K562 (cell line): ENCODE data around the gene BMP6. TPM values are rescaled to one million over a fixed set of nuclear protein-coding genes. Genes with fewer than 3 reads are reported as not detected.

ENCODE experiments used
- ATAC-seq: fragments of 200-7000 bp; cut with Tn5 transposase; 3 replicates; pipeline ENCODE4 v1.9.1; 2020; ENCODE audit warnings: moderate library complexity
- BruUV-seq: library from RNA; stranded (reverse); fragments of 400-500 nt; replicated peaks from 2 replicates; lab custom pipeline; 2021; lab: Mats Ljungman, UMichigan
- CTCF ChIA-PET: fragments of 300-600 bp; formaldehyde crosslinking; extraction: SDS; loops from one replicate; lab custom pipeline; 2021; ENCODE audit warnings: low intra/inter-chr PET ratio; lab: Yijun Ruan, JAX
- POLR2A ChIA-PET: fragments of 300-600, 350-650 bp; sonication (Branson Sonifier 250); formaldehyde crosslinking; extraction: SDS; loops from one replicate; lab custom pipeline; 2021; ENCODE audit warnings: antibody characterized with exemption, inconsistent platforms; lab: Yijun Ruan, JAX
- DNase-seq, 4 experiments: peaks; one replicate each; pipeline versions ENCODE4 v3.0.0 to v3.0.0-alpha.2; 2011 to 2018; ENCODE audit warnings: low spot score in 3 of 4, mixed read lengths in 3 of 4; ENCODE audit errors: extremely low read depth in 1 of 4
- FAIRE-seq: peaks from 2 replicates; lab custom pipeline; 2011; peaks lifted over from hg19 to GRCh38; lab: Jason Lieb, UNC
- H2AFZ ChIP-seq: 2 replicates; pipeline ENCODE4 v1.6.0; 2011; ENCODE audit warnings: low read depth, low read length, control low read depth, inconsistent platforms
- H3K27ac ChIP-seq: fragments of 200-600 bp; 3 replicates; pipeline ENCODE4 v1.8.0; 2011; ENCODE audit warnings: low read depth, mild to moderate bottlenecking, control low read depth, inconsistent platforms, low read length, moderate library complexity, mixed read lengths; ENCODE audit errors: extremely low read depth
- H3K27me3 ChIP-seq, 2 experiments: fragments of 300-600 bp in 1 of 2; 2 replicates in 1 of 2; 3 replicates in 1 of 2; pipeline versions ENCODE4 v1.6.0 to v1.8.0; 2011; ENCODE audit warnings: inconsistent platforms in 2 of 2, low read length in 2 of 2, mild to moderate bottlenecking in 1 of 2, mixed read lengths in 1 of 2, moderate library complexity in 1 of 2; ENCODE audit not compliant: control insufficient read depth in 2 of 2, insufficient read depth in 2 of 2
- H3K36me3 ChIP-seq: fragments of 300-600 bp; 3 replicates; pipeline ENCODE4 v1.8.0; 2011; ENCODE audit warnings: mild to moderate bottlenecking, low read length, inconsistent platforms; ENCODE audit not compliant: control insufficient read depth, insufficient read depth
- H3K4me1 ChIP-seq, 2 experiments: fragments of 200-600 bp in 1 of 2; replicated peaks in 1 of 2; 2 replicates in 1 of 2; 3 replicates in 1 of 2; pipeline versions ENCODE4 v1.5.1 to v1.8.0; 2011; ENCODE audit warnings: inconsistent platforms in 2 of 2, low read length in 2 of 2, mild to moderate bottlenecking in 1 of 2, mixed read lengths in 1 of 2, moderate library complexity in 1 of 2; ENCODE audit not compliant: control insufficient read depth in 2 of 2, insufficient read depth in 2 of 2
- H3K4me2 ChIP-seq: 2 replicates; pipeline ENCODE4 v1.6.1; 2011; ENCODE audit warnings: low read length, control low read depth, inconsistent platforms, mixed read lengths; ENCODE audit not compliant: insufficient read depth
- H3K4me3 ChIP-seq: fragments of 200-600 bp; sonication (generic), shearing (Covaris generic); 2 replicates; pipeline ENCODE4 v1.5.1; 2016; ENCODE audit warnings: control low read depth, inconsistent platforms
- H3K79me2 ChIP-seq: fragments of 200-600 bp; 3 replicates; pipeline ENCODE4 v1.8.0; 2011; ENCODE audit warnings: low read length, inconsistent platforms; ENCODE audit not compliant: control insufficient read depth, insufficient read depth
- H3K9ac ChIP-seq, 2 experiments: 2 replicates each; pipeline versions ENCODE4 v1.6.0 to v1.6.1; 2011; ENCODE audit warnings: low read depth in 2 of 2, low read length in 2 of 2, control low read depth in 1 of 2, inconsistent platforms in 1 of 2, mild to moderate bottlenecking in 1 of 2, mixed read lengths in 1 of 2; ENCODE audit not compliant: insufficient read depth in 1 of 2
- H3K9me1 ChIP-seq: one replicate; pipeline ENCODE4 v1.6.0; 2011; ENCODE audit warnings: inconsistent platforms, mild to moderate bottlenecking, low read length, moderate library complexity; ENCODE audit not compliant: control insufficient read depth, insufficient read depth
- H3K9me3 ChIP-seq: replicated peaks from 2 replicates; pipeline ENCODE4 v1.5.1; 2011; ENCODE audit warnings: low read depth, low read length, inconsistent platforms; ENCODE audit not compliant: control insufficient read depth, insufficient read depth
- H4K20me1 ChIP-seq: replicated peaks from 2 replicates; pipeline ENCODE4 v1.6.1; 2011; ENCODE audit warnings: low read length, inconsistent platforms, mixed read lengths; ENCODE audit not compliant: control insufficient read depth, insufficient read depth
- C11orf30 ChIP-seq: fragments of 450-650 bp; IDR thresholded peaks from 2 replicates; pipeline ENCODE4 v1.6.1; 2016; ENCODE audit warnings: low read depth, mild to moderate bottlenecking
- ELF1 ChIP-seq: fragments of 200-800 bp; sonication (Bioruptor generic); IDR thresholded peaks from 2 replicates; pipeline ENCODE4 v1.6.1; 2016; ENCODE audit warnings: missing genetic modification characterization, missing compliant biosample characterization
- FOXA3 ChIP-seq, 2 experiments: fragments of 450-650 bp in 1 of 2; sonication (generic) in 1 of 2; formaldehyde crosslinking; IDR thresholded peaks in 1 of 2; conservative IDR thresholded peaks in 1 of 2; 2 replicates each; pipeline versions ENCODE4 v1.4.0 to v1.8.0; 2020 to 2022; ENCODE audit warnings: mild to moderate bottlenecking in 2 of 2, missing genetic modification reagents in 1 of 2
- KLF13 ChIP-seq: fragments of 450-650 bp; IDR thresholded peaks from 2 replicates; pipeline ENCODE4 v1.6.1; 2016; ENCODE audit warnings: missing genetic modification characterization, low read depth, mild to moderate bottlenecking, missing compliant biosample characterization, moderate library complexity, borderline replicate concordance
- MAFF ChIP-seq: IDR thresholded peaks from 2 replicates; pipeline ENCODE4 v1.6.1; 2012; ENCODE audit warnings: low read length, improper control_type of control experiment
- MAFG ChIP-seq: fragments of 450-650 bp; conservative IDR thresholded peaks from 2 replicates; pipeline ENCODE4 v1.6.1; 2016; ENCODE audit warnings: missing genetic modification characterization, missing compliant biosample characterization
- MAFK ChIP-seq: IDR thresholded peaks from 2 replicates; pipeline ENCODE4 v1.6.1; 2011; ENCODE audit warnings: low read length, improper control_type of control experiment
- NFXL1 ChIP-seq: fragments of 450-650 bp; formaldehyde crosslinking; IDR thresholded peaks from 2 replicates; pipeline ENCODE4 v1.4.0; 2021; ENCODE audit warnings: mild to moderate bottlenecking
- SOX6 ChIP-seq: fragments of 450-650 bp; IDR thresholded peaks from 2 replicates; pipeline ENCODE4 v1.6.1; 2014; ENCODE audit warnings: mild to moderate bottlenecking
- TARDBP ChIP-seq: fragments of 450-650 bp; IDR thresholded peaks from 2 replicates; pipeline ENCODE4 v1.6.1; 2016
- TRIM24 ChIP-seq, 2 experiments: fragments of 450-650 bp; IDR thresholded peaks; 2 replicates each; pipeline ENCODE4 v1.6.1; 2016
- ZNF316 ChIP-seq: fragments of 450-650 bp; IDR thresholded peaks from 2 replicates; pipeline ENCODE4 v1.6.1; 2016
- WGBS: fragments of 100-300 bp; shearing (Covaris generic); methylation state at CpG from one replicate; pipeline ENCODE4 v1.1.6; 2016; ENCODE audit warnings: low coverage, mixed read lengths; ENCODE audit not compliant: insufficient coverage; ENCODE audit errors: missing lambda C conversion rate; 5-methylcytosine and 5-hydroxymethylcytosine counted together
- in situ Hi-C: fragments of 300-500 bp; cut with MboI; formaldehyde crosslinking; loops from 4 replicates; pipeline ENCODE4 v1.15.0; 2018; ENCODE audit warnings: inconsistent platforms, mixed read lengths
- intact Hi-C: fragments of 100-400 bp; cut with micrococcal nuclease; formaldehyde crosslinking; loops from 2 replicates; pipeline ENCODE4 v1.14.2; 2022
- polyA plus RNA-seq, 8 experiments: library from polyadenylated mRNA; depleted of rRNA in 4 of 8; stranded (reverse) in 5 of 8; unstranded in 3 of 8; fragments of >200 nt; fragmentation: Nextera tagmentation in 2 of 8; fragmentation: Illumina TruSeq in 1 of 8; extraction: Ambion mirVana in 2 of 8; extraction: Trizol in 1 of 8; gene quantifications; 2 replicates each; pipeline versions ENCODE4 v1.2.1 to v1.2.3, GENCODE V29; 2011 to 2014; ENCODE audit warnings: inconsistent platforms in 1 of 8, missing spikeins in 1 of 8
- total RNA-seq, 7 experiments: library from RNA; depleted of rRNA in 6 of 7; stranded (reverse); fragments of >200 nt in 6 of 7; fragmentation: Illumina TruSeq in 2 of 7; extraction: Trizol in 2 of 7; gene quantifications; 2 replicates each; pipeline versions ENCODE4 v1.2.1 to v1.2.3, GENCODE V29; 2011 to 2021; ENCODE audit warnings: low replicate concordance in 1 of 7
- TF ChIP-seq, protein P1 (sequence below): fragments of 450-650 bp; conservative IDR thresholded peaks from 2 replicates; pipeline ENCODE4 v1.6.1; 2016; ENCODE audit warnings: missing genetic modification characterization, low read depth, mild to moderate bottlenecking, control low read depth, missing compliant biosample characterization
- TF ChIP-seq, protein P2 (sequence below): fragments of 450-650 bp; formaldehyde crosslinking; IDR thresholded peaks from 2 replicates; pipeline ENCODE4 v1.4.0; 2022; ENCODE audit warnings: mild to moderate bottlenecking, moderate library complexity
- TF ChIP-seq, protein P3 (sequence below): fragments of 250-450 bp; sonication (Bioruptor Pico); IDR thresholded peaks from 2 replicates; pipeline ENCODE4 v1.8.0; 2022; ENCODE audit warnings: inconsistent platforms
- TF ChIP-seq, protein P4 (sequence below): IDR thresholded peaks from 2 replicates; pipeline ENCODE4 v1.6.1; 2016; ENCODE audit warnings: missing genetic modification characterization, missing compliant biosample characterization

BMP6 gene
- total and polyA plus RNA-seq, 9 of the 15 experiments (the other 6 are each of a cell fraction or from before 2014, with no cell fraction given) = 0.01 to 0.13 (median 0.06) TPM; not detected in 3

DNA sequence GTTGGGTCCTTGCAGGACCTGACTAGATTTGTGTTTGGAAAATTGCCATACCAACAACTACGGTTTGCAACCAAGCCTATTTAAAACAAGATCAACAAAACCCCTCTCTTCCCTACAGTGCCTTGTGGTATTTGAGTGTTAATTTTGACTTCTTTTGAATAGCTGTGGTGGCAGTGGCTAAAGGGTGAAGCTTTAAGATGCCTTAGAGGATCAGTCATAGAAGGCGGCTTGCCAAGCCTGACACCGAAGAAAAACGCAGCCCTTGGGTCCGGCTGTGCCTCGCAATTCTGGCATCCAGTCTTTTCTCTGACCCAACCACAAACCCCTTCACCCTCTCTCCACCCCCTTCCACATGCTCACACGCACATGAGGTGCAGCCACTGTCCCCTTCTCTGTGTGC is 32.6 kb downstream of the BMP6 start (continued):
- TF ChIP-seq ELF1 (tag) (no peak), TRIM24 (IDR thresholded peaks at IDR 0.05) (no peak), MAFK (no peak), NFXL1 (CRISPR knock-in tag) (no peak), FOXA3 (CRISPR knock-in tag; conservative IDR thresholded peaks at IDR 0.05 in 1 of 2, IDR thresholded peaks at IDR 0.05 in 1 of 2) (no peak), KLF13 (tag) (no peak)
- TF ChIP-seq, protein P1, sequence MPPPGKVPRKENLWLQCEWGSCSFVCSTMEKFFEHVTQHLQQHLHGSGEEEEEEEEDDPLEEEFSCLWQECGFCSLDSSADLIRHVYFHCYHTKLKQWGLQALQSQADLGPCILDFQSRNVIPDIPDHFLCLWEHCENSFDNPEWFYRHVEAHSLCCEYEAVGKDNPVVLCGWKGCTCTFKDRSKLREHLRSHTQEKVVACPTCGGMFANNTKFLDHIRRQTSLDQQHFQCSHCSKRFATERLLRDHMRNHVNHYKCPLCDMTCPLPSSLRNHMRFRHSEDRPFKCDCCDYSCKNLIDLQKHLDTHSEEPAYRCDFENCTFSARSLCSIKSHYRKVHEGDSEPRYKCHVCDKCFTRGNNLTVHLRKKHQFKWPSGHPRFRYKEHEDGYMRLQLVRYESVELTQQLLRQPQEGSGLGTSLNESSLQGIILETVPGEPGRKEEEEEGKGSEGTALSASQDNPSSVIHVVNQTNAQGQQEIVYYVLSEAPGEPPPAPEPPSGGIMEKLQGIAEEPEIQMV = no peak
- TF ChIP-seq, protein P2, sequence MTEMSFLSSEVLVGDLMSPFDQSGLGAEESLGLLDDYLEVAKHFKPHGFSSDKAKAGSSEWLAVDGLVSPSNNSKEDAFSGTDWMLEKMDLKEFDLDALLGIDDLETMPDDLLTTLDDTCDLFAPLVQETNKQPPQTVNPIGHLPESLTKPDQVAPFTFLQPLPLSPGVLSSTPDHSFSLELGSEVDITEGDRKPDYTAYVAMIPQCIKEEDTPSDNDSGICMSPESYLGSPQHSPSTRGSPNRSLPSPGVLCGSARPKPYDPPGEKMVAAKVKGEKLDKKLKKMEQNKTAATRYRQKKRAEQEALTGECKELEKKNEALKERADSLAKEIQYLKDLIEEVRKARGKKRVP (CRISPR knock-in tag) = no peak

DNA sequence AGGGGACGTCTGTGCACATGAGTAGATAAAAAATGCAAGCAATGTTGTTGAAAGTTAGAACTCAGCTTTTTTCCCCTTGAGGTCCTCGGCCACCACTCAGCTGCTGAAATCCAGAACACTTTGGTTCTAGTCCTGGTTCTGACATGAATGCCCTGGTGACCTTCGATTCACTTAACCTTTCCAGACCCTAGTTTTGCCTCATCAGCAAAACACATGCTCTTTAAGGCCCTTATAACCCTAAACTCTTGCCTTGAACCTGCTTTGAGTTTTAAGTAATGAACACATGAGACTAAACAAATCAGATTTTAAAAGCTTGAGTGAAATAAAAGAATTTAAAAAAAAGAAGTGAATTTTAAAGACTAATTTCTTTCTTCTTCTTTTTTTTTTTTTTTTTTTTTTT is 33.4 kb downstream of the BMP6 start:
- BruUV-seq = no TSS peak
- no peak overlapping the region for H3K4me2 ChIP-seq
- no peaks in the 10 kb centered on the region for H3K36me3 ChIP-seq
- FAIRE-seq (no peak), DNase-seq (no peak), ATAC-seq (no peak)
- POLR2A ChIA-PET = no interaction called here
- no peaks in the 10 kb centered on the region for H3K9me1 ChIP-seq
- intact Hi-C loops = no loop called here
- no peak overlapping the region for H3K27ac ChIP-seq
- in situ Hi-C loops = no loop called here
- no peak overlapping the region for H3K4me3 ChIP-seq
- H2AFZ ChIP-seq = no peak overlapping the region
- H4K20me1 ChIP-seq = no peaks in the 10 kb centered on the region
- H3K79me2 ChIP-seq = no peaks in the 10 kb centered on the region
- peaks cover 34% of the 10 kb centered on the region in 2 experiments for H3K27me3 ChIP-seq
- CTCF ChIA-PET = no interaction called here
- H3K4me1 ChIP-seq = no peaks in the 10 kb centered on the region
- no peak overlapping the region for H3K9ac ChIP-seq
- TF ChIP-seq MAFG (tag) = peak; percentile 77
- TF ChIP-seq MAFK = peak; percentile 83
- TF ChIP-seq, protein P3, sequence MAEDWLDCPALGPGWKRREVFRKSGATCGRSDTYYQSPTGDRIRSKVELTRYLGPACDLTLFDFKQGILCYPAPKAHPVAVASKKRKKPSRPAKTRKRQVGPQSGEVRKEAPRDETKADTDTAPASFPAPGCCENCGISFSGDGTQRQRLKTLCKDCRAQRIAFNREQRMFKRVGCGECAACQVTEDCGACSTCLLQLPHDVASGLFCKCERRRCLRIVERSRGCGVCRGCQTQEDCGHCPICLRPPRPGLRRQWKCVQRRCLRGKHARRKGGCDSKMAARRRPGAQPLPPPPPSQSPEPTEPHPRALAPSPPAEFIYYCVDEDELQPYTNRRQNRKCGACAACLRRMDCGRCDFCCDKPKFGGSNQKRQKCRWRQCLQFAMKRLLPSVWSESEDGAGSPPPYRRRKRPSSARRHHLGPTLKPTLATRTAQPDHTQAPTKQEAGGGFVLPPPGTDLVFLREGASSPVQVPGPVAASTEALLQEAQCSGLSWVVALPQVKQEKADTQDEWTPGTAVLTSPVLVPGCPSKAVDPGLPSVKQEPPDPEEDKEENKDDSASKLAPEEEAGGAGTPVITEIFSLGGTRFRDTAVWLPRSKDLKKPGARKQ (CRISPR knock-in tag) = no peak
- peak; percentile 86 for TF ChIP-seq MAFF
- TF ChIP-seq TARDBP = no peak
- TF ChIP-seq ZNF316 = peak; percentile 89
- TF ChIP-seq C11orf30 = peak; percentile 78
- TF ChIP-seq SOX6 = no peak
- TF ChIP-seq, protein P4, sequence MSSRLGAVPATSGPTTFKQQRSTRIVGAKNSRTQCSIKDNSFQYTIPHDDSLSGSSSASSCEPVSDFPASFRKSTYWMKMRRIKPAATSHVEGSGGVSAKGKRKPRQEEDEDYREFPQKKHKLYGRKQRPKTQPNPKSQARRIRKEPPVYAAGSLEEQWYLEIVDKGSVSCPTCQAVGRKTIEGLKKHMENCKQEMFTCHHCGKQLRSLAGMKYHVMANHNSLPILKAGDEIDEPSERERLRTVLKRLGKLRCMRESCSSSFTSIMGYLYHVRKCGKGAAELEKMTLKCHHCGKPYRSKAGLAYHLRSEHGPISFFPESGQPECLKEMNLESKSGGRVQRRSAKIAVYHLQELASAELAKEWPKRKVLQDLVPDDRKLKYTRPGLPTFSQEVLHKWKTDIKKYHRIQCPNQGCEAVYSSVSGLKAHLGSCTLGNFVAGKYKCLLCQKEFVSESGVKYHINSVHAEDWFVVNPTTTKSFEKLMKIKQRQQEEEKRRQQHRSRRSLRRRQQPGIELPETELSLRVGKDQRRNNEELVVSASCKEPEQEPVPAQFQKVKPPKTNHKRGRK (tag) = no peak
- WGBS = 0% methylated on average over 3 of the region's 3 CpGs
- no peaks in the 10 kb centered on the region for H3K9me3 ChIP-seq
